Measurements from ENCODE around the gene MMP11. TPM values are rescaled to one million over a fixed set of nuclear protein-coding genes. Genes with fewer than 3 reads are reported as not detected.

MMP11 gene
- total and polyA plus RNA-seq, 2 of the 13 experiments (the other 11 are each of a cell fraction or from before 2014, with no cell fraction given): 8.9 to 28.6 TPM

DNA sequence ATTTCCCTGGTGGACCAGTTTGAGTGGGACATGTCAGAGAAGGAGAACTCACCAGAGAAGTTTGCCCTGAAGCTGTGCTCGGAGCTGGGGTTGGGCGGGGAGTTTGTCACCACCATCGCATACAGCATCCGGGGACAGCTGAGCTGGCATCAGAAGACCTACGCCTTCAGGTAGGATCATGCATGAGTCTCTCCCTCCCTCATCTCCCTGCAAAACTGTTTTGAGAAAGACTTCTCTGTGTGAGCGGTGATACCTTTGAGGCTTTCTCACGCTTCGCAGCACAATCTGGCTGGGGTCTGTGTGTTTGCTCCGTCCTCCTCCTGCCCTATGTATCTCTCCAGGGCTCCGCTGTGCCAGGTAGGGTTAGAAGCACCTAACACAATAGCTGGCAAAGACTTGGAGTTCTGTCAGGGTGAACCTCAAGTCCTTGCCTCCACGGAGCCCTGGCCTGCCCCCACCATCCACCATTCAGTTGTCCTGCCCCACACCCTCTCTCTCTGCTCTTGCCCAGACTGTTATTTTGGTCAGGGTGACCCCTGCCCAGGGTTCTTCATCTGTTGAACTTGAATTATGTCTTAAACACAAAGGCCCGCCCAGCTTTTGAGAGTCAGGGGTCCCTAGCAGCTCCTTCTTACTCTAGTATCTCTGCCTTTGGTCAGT is 52.7 kb downstream of the MMP11 start:
- H3K27me3 ChIP-seq (ENCODE audit: control insufficient read depth in 1 of 2, insufficient read depth in 2 of 2, low read length in 2 of 2): no peaks in the 10 kb centered on the region

More for the DNA sequence above, 52.7 kb downstream of the MMP11 start:
- Histone ChIP-seq H3K27ac (ENCODE audit: extremely low read length, insufficient read depth, low read length) (peak overlapping the region; percentile 46), H3K9ac (ENCODE audit: insufficient read depth, low read depth, low read length) (no peak overlapping the region), H3K4me2 (ENCODE audit: low read depth, low read length) (no peak overlapping the region), H2AFZ (ENCODE audit: low read length) (no peak overlapping the region), H3K79me2 (ENCODE audit: insufficient read depth, low read length) (no peaks in the 10 kb centered on the region), H3K4me3 (replicated peaks in 1 of 3; ENCODE audit: insufficient read depth in 1 of 3, low read depth in 2 of 3, low read length in 3 of 3) (no peak overlapping the region), H3K4me1 (ENCODE audit: insufficient read depth, low read length) (peaks cover 24% of the 10 kb centered on the region), H4K20me1 (ENCODE audit: insufficient read depth, low read length) (no peaks in the 10 kb centered on the region), H3K36me3 (replicated peaks in 1 of 2; ENCODE audit: control insufficient read depth in 1 of 2, insufficient read depth in 2 of 2, low read length in 2 of 2) (peaks cover 60 to 83% of the 10 kb centered on the region in 2 experiments), H3K9me3 (ENCODE audit: low read length) (no peaks in the 10 kb centered on the region)
- DNase-seq (ENCODE audit: low spot score) (no peak), ATAC-seq (no peak), FAIRE-seq (no peak)
- 99% methylated on average over 12 of the region's 12 CpGs for WGBS (ENCODE audit: low lambda C conversion rate)
- CTCF ChIA-PET (ENCODE audit: low intra/inter-chr PET ratio, low total read pairs): no interaction called here
- intact Hi-C loops (cut with micrococcal nuclease; ENCODE audit: unreplicated experiment): no loop called here
- POLR2A ChIA-PET: interaction anchor here (0.7 kb wide), 1 partner anchor 55 kb away, joined by 3 read pairs; no protein-coding TSS in a partner anchor
- in situ Hi-C loops (cut with HindIII; ENCODE audit: extremely low pct_ligation_motif_present, low pct_unique_long_range_greater_than_20kb): loop anchor here (25.0 kb wide), 1 partner anchor 213 kb away; no protein-coding TSS in a partner anchor
- no TSS peak for BruUV-seq (replicated peaks)
- 0 out of 2 replicates have a peak, but pooled peaks have one; percentile 48 for TF ChIP-seq FOXO4 (CRISPR knock-in tag; conservative IDR thresholded peaks at IDR 0.05)
- TF ChIP-seq, protein P1, sequence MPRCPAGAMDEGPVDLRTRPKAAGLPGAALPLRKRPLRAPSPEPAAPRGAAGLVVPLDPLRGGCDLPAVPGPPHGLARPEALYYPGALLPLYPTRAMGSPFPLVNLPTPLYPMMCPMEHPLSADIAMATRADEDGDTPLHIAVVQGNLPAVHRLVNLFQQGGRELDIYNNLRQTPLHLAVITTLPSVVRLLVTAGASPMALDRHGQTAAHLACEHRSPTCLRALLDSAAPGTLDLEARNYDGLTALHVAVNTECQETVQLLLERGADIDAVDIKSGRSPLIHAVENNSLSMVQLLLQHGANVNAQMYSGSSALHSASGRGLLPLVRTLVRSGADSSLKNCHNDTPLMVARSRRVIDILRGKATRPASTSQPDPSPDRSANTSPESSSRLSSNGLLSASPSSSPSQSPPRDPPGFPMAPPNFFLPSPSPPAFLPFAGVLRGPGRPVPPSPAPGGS (CRISPR knock-in tag; IDR thresholded peaks at IDR 0.05): no peak
